ENCODE measurements around the gene RBFOX2. TPM values are rescaled to one million over a fixed set of nuclear protein-coding genes. Genes with fewer than 3 reads are reported as not detected.

Gene RBFOX2
- total and polyA plus RNA-seq, 2 of the 13 experiments (the other 11 are each of a cell fraction or from before 2014, with no cell fraction given), result 37.3 to 40.4 TPM

DNA sequence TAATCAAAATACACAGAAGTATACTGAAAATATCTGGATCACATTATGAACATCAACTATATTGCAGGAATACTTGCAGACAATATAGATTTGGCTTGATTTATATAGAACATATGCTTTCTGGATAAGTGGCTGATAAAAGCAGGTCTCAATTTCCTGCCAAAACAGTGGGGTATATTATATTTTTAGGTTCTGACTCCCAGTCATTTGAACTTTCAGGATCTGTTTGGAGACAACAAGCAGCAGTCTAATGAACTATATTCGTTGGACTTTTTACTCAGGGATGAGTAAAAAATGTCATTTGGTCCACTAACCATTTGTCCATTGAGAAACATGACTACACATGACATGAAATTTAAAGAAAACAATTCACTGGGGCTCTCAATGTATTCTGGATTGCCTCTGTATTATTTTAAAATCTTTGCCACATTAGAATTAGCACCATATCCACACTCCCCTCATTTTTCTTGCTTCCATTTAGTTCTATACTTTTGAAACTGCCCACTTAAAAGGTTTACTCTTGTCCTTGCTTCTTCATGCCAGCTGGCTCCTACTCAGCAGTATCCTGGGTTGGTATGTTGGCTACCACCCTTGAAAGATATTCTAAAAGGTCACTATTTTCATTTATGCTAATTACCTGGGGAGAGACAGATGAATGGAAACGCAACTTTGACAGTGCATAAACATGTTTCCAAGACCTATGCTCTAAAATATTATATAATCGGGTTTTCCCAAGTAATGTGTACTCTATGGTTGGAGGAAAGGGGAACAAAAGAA lies 157.9 kb downstream of the RBFOX2 start:
- no peak overlapping the region for H3K4me2 ChIP-seq (ENCODE audit: low read depth, low read length)
- WGBS (ENCODE audit: low lambda C conversion rate), result 93% methylated on average over 3 of the region's 3 CpGs
- H3K9me3 ChIP-seq (ENCODE audit: low read length), result no peaks in the 10 kb centered on the region
- DNase-seq (ENCODE audit: low spot score) (no peak), FAIRE-seq (no peak), ATAC-seq (no peak)
- H4K20me1 ChIP-seq (ENCODE audit: insufficient read depth, low read length), result no peaks in the 10 kb centered on the region
- TF ChIP-seq MAFK (conservative IDR thresholded peaks at IDR 0.05 in 1 of 2, IDR thresholded peaks at IDR 0.05 in 1 of 2; ENCODE audit: low read length in 2 of 2) (no peak), KDM2A (CRISPR knock-in tag; IDR thresholded peaks at IDR 0.05; ENCODE audit: borderline replicate concordance, low read depth) (no peak), TOPORS (CRISPR knock-in tag; IDR thresholded peaks at IDR 0.05) (no peak), ISX (CRISPR knock-in tag; conservative IDR thresholded peaks at IDR 0.05) (no peak), NFIC (IDR thresholded peaks at IDR 0.05; ENCODE audit: low read length) (no peak)
- TF ChIP-seq, protein P1, sequence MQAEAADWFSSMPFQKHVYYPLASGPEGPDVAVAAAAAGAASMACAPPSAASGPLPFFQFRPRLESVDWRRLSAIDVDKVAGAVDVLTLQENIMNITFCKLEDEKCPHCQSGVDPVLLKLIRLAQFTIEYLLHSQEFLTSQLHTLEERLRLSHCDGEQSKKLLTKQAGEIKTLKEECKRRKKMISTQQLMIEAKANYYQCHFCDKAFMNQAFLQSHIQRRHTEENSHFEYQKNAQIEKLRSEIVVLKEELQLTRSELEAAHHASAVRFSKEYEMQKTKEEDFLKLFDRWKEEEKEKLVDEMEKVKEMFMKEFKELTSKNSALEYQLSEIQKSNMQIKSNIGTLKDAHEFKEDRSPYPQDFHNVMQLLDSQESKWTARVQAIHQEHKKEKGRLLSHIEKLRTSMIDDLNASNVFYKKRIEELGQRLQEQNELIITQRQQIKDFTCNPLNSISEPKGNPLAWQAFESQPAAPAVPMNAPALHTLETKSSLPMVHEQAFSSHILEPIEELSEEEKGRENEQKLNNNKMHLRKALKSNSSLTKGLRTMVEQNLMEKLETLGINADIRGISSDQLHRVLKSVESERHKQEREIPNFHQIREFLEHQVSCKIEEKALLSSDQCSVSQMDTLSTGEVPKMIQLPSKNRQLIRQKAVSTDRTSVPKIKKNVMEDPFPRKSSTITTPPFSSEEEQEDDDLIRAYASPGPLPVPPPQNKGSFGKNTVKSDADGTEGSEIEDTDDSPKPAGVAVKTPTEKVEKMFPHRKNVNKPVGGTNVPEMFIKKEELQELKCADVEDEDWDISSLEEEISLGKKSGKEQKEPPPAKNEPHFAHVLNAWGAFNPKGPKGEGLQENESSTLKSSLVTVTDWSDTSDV (CRISPR knock-in tag; IDR thresholded peaks at IDR 0.05), result no peak
- H3K36me3 ChIP-seq (replicated peaks in 1 of 2; ENCODE audit: control insufficient read depth in 1 of 2, insufficient read depth in 2 of 2, low read length in 2 of 2), result no peaks in the 10 kb centered on the region
- no peaks in the 10 kb centered on the region for H3K4me1 ChIP-seq (ENCODE audit: insufficient read depth, low read length)
- H3K9ac ChIP-seq (ENCODE audit: insufficient read depth, low read depth, low read length), result no peak overlapping the region
- CTCF ChIA-PET (ENCODE audit: low intra/inter-chr PET ratio, low total read pairs), result no interaction called here
- in situ Hi-C loops (cut with HindIII; ENCODE audit: extremely low pct_ligation_motif_present, low pct_unique_long_range_greater_than_20kb) (no loop called here), intact Hi-C loops (cut with micrococcal nuclease; ENCODE audit: unreplicated experiment) (no loop called here)
- peaks cover 3% of the 10 kb centered on the region for H3K79me2 ChIP-seq (ENCODE audit: insufficient read depth, low read length)
- no peak overlapping the region for H3K4me3 ChIP-seq (replicated peaks in 1 of 3; ENCODE audit: insufficient read depth in 1 of 3, low read depth in 2 of 3, low read length in 3 of 3)
- no peaks in the 10 kb centered on the region for H3K27me3 ChIP-seq (ENCODE audit: control insufficient read depth in 1 of 2, insufficient read depth in 2 of 2, low read length in 2 of 2)
- no peak overlapping the region for H2AFZ ChIP-seq (ENCODE audit: low read length)
- POLR2A ChIA-PET, result no interaction called here
- H3K27ac ChIP-seq (ENCODE audit: extremely low read length, insufficient read depth, low read length), result no peak overlapping the region
- no TSS peak for BruUV-seq (replicated peaks)
